Left ventricle myocardium inferior (tissue), 1 donor: ENCODE measurements around the gene STOML1. TPM values are rescaled to one million over a fixed set of nuclear protein-coding genes. Genes with fewer than 3 reads are reported as not detected.

Source experiments
- DNase-seq: peaks from one replicate; pipeline ENCODE4 v3.0.0-alpha.2; 2020
- H3K27ac ChIP-seq: fragments of 200-600 bp; replicated peaks from 2 replicates; pipeline ENCODE4 v1.8.0; 2021
- H3K27me3 ChIP-seq: fragments of 200-600 bp; 2 replicates; pipeline ENCODE4 v1.8.0; 2021; ENCODE audit warnings: low read depth
- H3K36me3 ChIP-seq: fragments of 200-600 bp; 2 replicates; pipeline ENCODE4 v1.8.0; 2021
- H3K4me1 ChIP-seq: fragments of 200-600 bp; 2 replicates; pipeline ENCODE4 v1.8.0; 2021
- H3K4me3 ChIP-seq: fragments of 200-600 bp; 2 replicates; pipeline ENCODE4 v1.8.0; 2021; ENCODE audit warnings: mild to moderate bottlenecking, moderate library complexity
- H3K9me3 ChIP-seq: fragments of 200-600 bp; replicated peaks from 2 replicates; pipeline ENCODE4 v1.8.0; 2021
- CTCF ChIP-seq: fragments of 200-600 bp; IDR thresholded peaks from 2 replicates; pipeline ENCODE4 v1.8.0; 2021; ENCODE audit warnings: antibody characterized with exemption, mild to moderate bottlenecking, borderline replicate concordance
- intact Hi-C: fragments of 100-400 bp; cut with micrococcal nuclease; formaldehyde crosslinking; loops from one replicate; pipeline ENCODE4 v1.11.0; 2022
- total RNA-seq: library from RNA; stranded (reverse); fragmentation: NEBNext Ultra II Directional; extraction: Animal tissue kit (Norgen Biotek cat#: 25700); gene quantifications from one replicate; pipeline ENCODE4 v1.2.1, GENCODE V29; 2021
- donor health status: DM: no; HTN: yes; CAD: no; lungs with severe emphysema.

The STOML1 gene
- total RNA-seq, 1 donor from 2014 or later = 26.1 TPM

DNA sequence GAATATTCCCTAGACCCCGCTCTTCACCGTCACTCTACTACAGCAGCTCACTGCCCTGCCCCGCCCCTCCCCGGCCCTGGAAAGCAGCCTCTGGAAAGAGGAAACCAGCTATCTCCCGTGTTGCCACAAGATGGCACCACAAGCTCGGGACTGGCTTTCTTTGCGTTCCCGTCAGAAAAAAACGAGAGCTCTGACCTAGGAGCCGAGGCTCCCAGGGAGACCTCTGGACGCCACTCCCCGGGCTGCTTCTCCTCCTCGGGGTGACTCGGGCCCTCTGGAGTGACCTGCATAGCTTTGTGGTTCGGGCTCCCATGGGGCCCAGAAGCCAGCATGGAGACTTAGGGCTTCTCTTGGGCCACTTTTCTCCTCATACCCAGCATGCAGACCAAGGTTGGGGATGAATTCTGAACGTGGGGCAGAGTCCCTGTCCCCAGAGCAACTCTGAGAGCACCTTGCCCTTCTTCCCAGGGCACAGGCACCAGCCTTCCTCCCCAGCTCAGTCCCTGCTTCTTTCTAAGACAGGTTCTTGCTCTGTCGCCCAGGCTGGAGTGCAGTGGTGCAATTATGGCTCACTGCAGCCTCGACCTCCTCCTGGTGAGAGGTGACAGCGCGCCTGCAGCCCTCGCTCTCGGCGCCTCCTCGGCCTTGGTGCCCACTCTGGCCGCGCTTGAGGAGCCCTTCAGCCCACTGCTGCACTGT lies 19.0 kb downstream of the STOML1 start:
- peak; percentile 88 for DNase-seq
- H3K4me1 ChIP-seq = peaks cover 10% of the 10 kb centered on the region
- H3K9me3 ChIP-seq = no peaks in the 10 kb centered on the region
- H3K27me3 ChIP-seq = no peaks in the 10 kb centered on the region
- no peak overlapping the region for H3K27ac ChIP-seq
- intact Hi-C loops = no loop called here
- no peaks in the 10 kb centered on the region for H3K36me3 ChIP-seq
- TF ChIP-seq CTCF = peak; percentile 89
- peak overlapping the region; percentile 49 for H3K4me3 ChIP-seq

DNA sequence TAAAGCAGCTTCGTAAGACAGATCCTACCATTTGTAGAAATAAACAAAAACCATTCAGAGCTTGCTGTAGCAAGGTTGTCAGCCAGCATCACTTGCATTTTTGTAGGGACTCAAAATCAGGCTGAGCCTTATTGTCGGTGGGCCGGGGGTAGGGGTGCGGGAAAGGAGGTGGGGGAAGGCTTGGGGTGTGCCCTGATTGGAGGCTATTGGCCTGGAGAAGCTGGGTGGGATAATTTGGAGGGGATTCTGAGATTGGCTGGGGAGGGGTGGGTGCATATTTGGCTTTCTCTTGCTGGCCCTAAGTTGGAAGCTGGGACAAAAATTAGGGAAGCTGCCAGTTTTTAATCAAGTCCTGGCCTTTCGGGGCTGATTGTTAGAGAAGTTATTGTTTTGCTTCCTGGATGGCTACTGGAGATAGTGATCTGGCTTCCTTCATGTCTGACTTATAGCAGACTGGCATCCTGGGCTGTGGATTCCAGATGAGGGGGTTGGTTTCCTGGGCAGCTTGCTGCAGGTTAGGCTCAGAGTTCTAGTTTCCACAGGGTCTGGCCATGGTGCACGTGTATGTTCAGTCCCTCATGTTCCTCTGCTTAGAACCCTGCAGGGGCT lies 22.8 kb downstream of the STOML1 start:
- no peak for DNase-seq
- Histone ChIP-seq H3K27me3 (no peaks in the 10 kb centered on the region), H3K9me3 (no peaks in the 10 kb centered on the region), H3K36me3 (no peaks in the 10 kb centered on the region), H3K27ac (no peak overlapping the region), H3K4me3 (no peak overlapping the region), H3K4me1 (peaks cover 15% of the 10 kb centered on the region)
- intact Hi-C loops = no loop called here
- TF ChIP-seq CTCF = no peak

DNA sequence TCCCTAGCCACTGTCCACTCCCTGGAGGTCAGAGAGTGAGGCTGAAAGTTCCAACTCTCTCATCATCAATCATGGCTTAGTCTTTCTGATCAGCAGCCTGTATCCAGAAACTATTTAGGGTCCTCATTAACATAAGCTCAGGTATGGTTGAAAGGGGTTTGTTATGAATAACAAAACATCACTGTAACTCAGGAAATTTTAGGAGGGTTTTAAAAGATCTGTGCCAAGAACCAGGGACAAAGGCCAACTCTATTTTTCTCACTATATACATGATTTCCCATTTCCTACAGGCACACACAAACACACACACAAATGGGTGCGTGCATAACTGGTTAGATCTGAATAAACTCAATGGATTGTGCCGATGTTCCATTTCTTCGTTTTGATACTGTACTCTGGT lies 23.6 kb downstream of the STOML1 start:
- Histone ChIP-seq H3K4me1 (peaks cover 14% of the 10 kb centered on the region), H3K9me3 (no peaks in the 10 kb centered on the region), H3K36me3 (no peaks in the 10 kb centered on the region), H3K27me3 (no peaks in the 10 kb centered on the region), H3K4me3 (no peak overlapping the region), H3K27ac (no peak overlapping the region)
- no peak for DNase-seq
- intact Hi-C loops = no loop called here
- no peak for TF ChIP-seq CTCF

DNA sequence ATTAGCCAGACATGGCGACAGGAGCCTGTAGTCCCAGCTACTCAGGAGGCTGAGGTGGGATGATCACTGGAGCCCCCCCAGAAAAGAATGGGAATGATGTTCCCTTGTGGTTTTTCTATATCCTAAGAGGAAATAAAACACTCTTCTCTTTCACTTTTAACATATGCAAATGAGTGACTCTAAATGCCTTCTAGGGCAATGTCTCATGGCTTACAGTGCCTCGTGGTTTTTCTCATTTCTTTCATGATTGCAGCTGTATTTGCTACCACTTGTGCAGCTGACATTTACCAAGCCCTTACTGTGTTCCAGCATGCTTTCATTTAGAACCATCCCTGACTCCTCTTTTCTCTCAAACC lies 26.4 kb downstream of the STOML1 start:
- Histone ChIP-seq H3K4me3 (no peak overlapping the region), H3K27me3 (no peaks in the 10 kb centered on the region), H3K4me1 (peaks cover 5% of the 10 kb centered on the region), H3K27ac (no peak overlapping the region), H3K9me3 (no peaks in the 10 kb centered on the region), H3K36me3 (no peaks in the 10 kb centered on the region)
- intact Hi-C loops = no loop called here
- TF ChIP-seq CTCF = no peak
- DNase-seq = no peak

- Histone ChIP-seq H3K27ac (no peak overlapping the region), H3K36me3 (no peaks in the 10 kb centered on the region), H3K4me3 (no peak overlapping the region), H3K9me3 (no peaks in the 10 kb centered on the region), H3K27me3 (no peaks in the 10 kb centered on the region), H3K4me1 (peaks cover 5% of the 10 kb centered on the region)
- intact Hi-C loops = no loop called here
- no peak for DNase-seq
- no peak for TF ChIP-seq CTCF
Observed at GRCh38 chr15:73965094-73965757, 26.9 kb downstream of the STOML1 start.
